ENCODE results near the gene CBX3.
"Not testable (repeated sequence)": the region's sequence is repeated elsewhere in the genome, so short reads cannot be mapped to it uniquely, and the experiment has no call there.

Gene CBX3

GRCh38 chr7:26201247-26202018, at the start of gene CBX3:
Gene CBX3, plus strand, starts transcription at chr7:26201745. Its CDS starts 1,254 bp downstream, at chr7:26202999.
- Mint-ChIP-seq H3K4me1 (peaks cover 54% of the 10 kb centered on the region), H3K4me3 (peak within 1 kb of the TSS; percentile 100), H3K36me3 (peaks cover 53% of the 10 kb centered on the region), H3K9me3 (no peaks in the 10 kb centered on the region), H3K27me3 (no peaks in the 10 kb centered on the region), H3K27ac (peak within 1 kb of the TSS; percentile 100)
- peak; percentile 81 for ATAC-seq

DNA sequence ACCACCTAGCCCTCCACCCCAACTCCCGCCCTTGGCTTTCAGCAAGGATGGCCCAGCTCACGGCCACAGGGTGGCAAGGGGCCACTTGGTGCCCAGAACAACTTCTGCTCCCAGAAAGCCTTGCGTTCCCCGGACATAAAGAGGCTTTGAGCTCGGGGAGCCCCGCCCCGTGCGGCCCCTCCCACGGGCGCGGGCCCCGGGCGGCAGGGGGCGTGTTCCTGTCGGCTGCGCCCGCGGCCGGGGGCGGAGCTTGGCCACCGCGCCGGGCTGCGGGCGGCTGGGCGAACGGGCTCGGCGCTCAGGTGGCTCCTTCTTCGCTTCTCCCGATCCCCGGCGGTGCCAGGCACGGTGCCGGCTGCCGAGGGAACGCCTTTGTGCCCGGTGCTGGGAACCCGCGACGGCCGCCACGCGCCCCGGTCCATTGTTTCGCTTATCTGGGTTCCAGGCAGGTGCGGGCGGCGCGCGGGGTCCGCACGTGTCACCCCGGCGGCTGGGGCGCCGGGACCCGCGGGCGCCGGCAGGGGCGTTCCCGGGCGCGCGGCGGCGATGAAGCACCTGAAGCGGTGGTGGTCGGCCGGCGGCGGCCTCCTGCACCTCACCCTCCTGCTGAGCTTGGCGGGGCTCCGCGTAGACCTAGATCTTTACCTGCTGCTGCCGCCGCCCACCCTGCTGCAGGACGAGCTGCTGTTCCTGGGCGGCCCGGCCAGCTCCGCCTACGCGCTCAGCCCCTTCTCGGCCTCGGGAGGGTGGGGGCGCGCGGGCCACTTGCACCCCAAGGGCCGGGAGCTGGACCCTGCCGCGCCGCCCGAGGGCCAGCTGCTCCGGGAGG, 49.4 kb upstream of the CBX3 start, which contains the start of gene NFE2L3:
Gene NFE2L3, plus strand, starts transcription at position 246 of the 829 bp plus-strand sequence. Its CDS starts 301 bp downstream, at position 547.
- H3K4me1 Mint-ChIP-seq: peaks cover 56% of the 10 kb centered on the region
- H3K27ac Mint-ChIP-seq: peak within 1 kb of the TSS; percentile 84
- H3K36me3 Mint-ChIP-seq: no peaks in the 10 kb centered on the region
- no peaks in the 10 kb centered on the region for H3K9me3 Mint-ChIP-seq
- H3K27me3 Mint-ChIP-seq: no peaks in the 10 kb centered on the region
- ATAC-seq: peak; percentile 90
- H3K4me3 Mint-ChIP-seq: peak within 1 kb of the TSS; percentile 92

- Mint-ChIP-seq H3K4me1 (peaks cover 56% of the 10 kb centered on the region), H3K4me3 (peak overlapping the region; percentile 78), H3K27ac (peak overlapping the region; percentile 70)
- H3K9me3 Mint-ChIP-seq, H3K27me3 Mint-ChIP-seq, H3K36me3 Mint-ChIP-seq: not testable (repeated sequence)
- ATAC-seq: peak; percentile 38
Observed at GRCh38 chr7:26152782-26153240, 48.7 kb upstream of the CBX3 start.

- Mint-ChIP-seq H3K4me3 (peak overlapping the region; percentile 78), H3K27me3 (no peaks in the 10 kb centered on the region)
- ATAC-seq: no peak
Observed at GRCh38 chr7:26153241-26153822, 48.2 kb upstream of the CBX3 start.

GRCh38 chr7:26153823-26154783, 47.4 kb upstream of the CBX3 start:
- no peaks in the 10 kb centered on the region for H3K36me3 Mint-ChIP-seq
- H3K9me3 Mint-ChIP-seq: no peaks in the 10 kb centered on the region
- peak overlapping the region; percentile 78 for H3K4me3 Mint-ChIP-seq
- peaks cover 69% of the 10 kb centered on the region for H3K4me1 Mint-ChIP-seq
- H3K27ac Mint-ChIP-seq: peak overlapping the region; percentile 70
- no peak for ATAC-seq
- H3K27me3 Mint-ChIP-seq: no peaks in the 10 kb centered on the region

More at GRCh38 chr7:26153241-26153822, 48.2 kb upstream of the CBX3 start:
- no peaks in the 10 kb centered on the region for H3K36me3 Mint-ChIP-seq
- H3K27ac Mint-ChIP-seq: peak overlapping the region; percentile 70
- no peaks in the 10 kb centered on the region for H3K9me3 Mint-ChIP-seq
- peaks cover 61% of the 10 kb centered on the region for H3K4me1 Mint-ChIP-seq

DNA sequence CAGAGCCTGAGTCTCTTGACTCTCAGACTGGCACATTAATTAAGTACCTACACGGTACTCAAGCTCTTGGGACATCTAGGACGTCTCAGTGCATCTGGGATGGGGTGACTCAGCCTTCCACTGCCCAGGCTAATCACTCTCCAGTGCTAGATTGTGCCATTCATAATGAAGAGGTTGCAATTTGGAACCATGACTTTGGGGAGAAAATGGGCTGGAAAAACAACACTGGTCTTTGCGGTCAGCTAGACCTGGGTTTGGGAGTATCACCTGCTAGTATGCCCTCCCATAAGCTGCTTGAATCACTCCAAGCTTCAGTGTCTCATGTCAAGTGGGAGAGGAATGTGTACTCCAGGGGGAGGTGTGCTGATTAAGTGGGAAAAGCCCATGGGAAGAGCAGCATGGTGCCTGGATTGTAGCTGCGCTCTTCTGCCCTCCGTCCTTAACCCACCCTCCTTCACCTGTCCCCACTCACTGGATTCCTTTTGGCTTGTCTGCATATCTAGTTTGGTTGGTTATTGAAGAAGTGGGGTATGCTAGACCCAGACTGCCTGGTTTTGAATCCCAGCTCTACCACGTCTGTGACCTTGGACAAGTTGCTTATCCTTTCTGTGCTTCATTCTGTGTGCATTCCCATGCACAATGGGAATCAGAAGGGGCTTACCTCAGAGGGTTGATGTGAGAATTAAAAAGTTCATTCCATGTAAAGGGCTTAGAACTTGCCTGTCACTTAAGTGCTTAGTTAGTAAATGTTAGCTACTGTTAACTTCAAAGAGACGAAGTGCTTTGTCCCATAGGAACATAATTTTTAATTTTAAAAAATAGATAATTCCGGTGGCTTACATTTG, 45.8 kb upstream of the CBX3 start:
- Mint-ChIP-seq H3K27me3 (no peaks in the 10 kb centered on the region), H3K4me1 (peaks cover 75% of the 10 kb centered on the region), H3K36me3 (no peaks in the 10 kb centered on the region), H3K9me3 (no peaks in the 10 kb centered on the region), H3K4me3 (peak overlapping the region; percentile 18), H3K27ac (peak overlapping the region; percentile 57)
- ATAC-seq: no peak

DNA sequence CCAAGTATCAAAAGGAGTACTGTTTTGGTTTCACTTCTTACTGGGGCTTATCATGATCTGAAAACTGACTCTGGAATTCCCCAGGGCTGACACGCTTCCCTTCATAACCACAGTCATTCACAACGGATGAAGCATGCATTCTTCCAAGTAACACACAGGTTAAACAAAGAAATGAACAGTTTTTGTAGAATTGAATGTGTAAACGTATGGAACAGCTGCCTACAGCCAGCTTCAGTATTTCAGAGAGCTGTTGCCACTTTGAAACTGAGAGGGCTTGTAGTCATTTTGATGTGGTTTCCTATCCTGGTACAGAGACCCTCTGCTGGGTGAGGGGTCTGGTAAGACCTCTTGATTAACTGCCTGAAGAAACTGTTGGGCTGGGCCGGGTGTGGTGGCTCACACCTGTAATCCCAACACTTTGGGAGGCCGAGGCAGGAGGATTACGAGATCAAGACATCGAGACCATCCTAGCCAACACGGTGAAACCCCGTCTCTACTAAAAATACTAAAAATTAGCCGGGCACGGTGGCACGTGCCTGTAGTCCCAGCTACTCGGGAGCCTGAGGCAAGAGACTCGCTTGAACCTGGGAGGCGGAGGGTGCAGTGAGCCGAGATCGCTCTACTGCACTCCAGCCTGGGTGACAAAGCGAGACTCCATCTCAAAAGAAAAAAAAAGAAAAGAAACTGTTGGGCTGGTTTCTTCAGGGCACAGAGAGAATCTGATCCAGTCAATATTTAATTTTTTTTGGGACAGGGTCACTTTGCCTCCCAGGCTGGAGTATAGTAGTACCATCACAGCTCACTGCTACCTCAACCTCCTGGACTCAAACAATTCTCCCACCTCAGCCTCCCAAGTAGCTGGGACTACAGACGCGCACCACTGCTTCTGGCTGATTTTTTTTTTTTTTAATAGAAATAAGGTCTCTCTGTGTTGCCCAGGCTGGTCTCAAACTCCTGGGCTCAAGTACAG, 44.8 kb upstream of the CBX3 start:
- Mint-ChIP-seq H3K36me3 (no peaks in the 10 kb centered on the region), H3K4me3 (peak overlapping the region; percentile 75), H3K9me3 (no peaks in the 10 kb centered on the region), H3K27me3 (no peaks in the 10 kb centered on the region), H3K4me1 (peaks cover 65% of the 10 kb centered on the region), H3K27ac (peak overlapping the region; percentile 87)
- peak; percentile 61 for ATAC-seq

- H3K27me3 Mint-ChIP-seq: no peaks in the 10 kb centered on the region
- ATAC-seq: no peak
- peak overlapping the region; percentile 24 for H3K27ac Mint-ChIP-seq
- H3K9me3 Mint-ChIP-seq: no peaks in the 10 kb centered on the region
- H3K4me1 Mint-ChIP-seq: peaks cover 63% of the 10 kb centered on the region
- H3K36me3 Mint-ChIP-seq: no peaks in the 10 kb centered on the region
- no peak overlapping the region for H3K4me3 Mint-ChIP-seq
Observed at GRCh38 chr7:26157520-26158105, 43.9 kb upstream of the CBX3 start.

- Mint-ChIP-seq H3K9me3 (no peaks in the 10 kb centered on the region), H3K27ac (no peak overlapping the region), H3K27me3 (no peaks in the 10 kb centered on the region), H3K4me3 (no peak overlapping the region), H3K4me1 (peaks cover 48% of the 10 kb centered on the region), H3K36me3 (no peaks in the 10 kb centered on the region)
- ATAC-seq: no peak
Observed at GRCh38 chr7:26159243-26159642, 42.3 kb upstream of the CBX3 start.

DNA sequence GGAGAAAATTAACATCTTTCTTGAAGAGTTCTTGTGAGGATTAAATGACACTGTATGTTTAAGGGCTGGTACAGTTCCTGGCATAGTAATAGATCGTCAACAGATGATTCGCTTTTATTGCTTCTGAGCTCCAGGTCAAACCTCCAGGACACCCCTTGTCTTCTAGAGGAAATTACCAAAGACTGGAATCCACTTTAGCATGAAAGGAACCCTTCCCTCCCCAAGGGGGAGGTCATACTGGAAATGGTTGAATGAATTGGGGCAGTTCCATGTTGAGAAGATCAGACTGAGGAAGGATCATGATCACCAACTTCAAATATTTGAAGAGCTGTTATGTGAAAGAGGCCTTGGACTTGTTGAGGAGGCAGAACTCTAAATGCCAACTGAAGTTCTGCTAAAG, 40.6 kb upstream of the CBX3 start:
- no peaks in the 10 kb centered on the region for H3K27me3 Mint-ChIP-seq
- H3K9me3 Mint-ChIP-seq: no peaks in the 10 kb centered on the region
- H3K4me3 Mint-ChIP-seq: no peak overlapping the region
- no peaks in the 10 kb centered on the region for H3K36me3 Mint-ChIP-seq
- peaks cover 33% of the 10 kb centered on the region for H3K4me1 Mint-ChIP-seq
- H3K27ac Mint-ChIP-seq: no peak overlapping the region
- no peak for ATAC-seq

DNA sequence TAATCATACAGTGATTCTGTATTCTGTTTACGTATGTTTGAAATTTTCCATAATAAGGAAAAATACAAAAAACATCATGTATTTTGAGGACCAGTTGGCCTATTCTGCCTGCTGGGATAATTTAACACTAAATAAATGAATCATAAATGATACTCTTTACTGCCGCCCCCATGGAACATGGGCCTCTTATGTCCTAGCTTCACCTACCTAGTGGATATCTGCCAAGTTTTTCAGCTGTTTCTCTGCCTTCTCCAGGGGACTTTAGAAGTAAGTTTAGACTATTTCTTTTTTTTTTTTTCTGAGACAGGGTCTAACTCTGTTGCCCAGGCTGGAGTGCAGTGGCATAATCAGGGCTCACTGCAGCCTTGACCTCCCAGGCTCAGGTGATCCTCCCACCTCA, 39.1 kb upstream of the CBX3 start:
- no peak overlapping the region for H3K4me3 Mint-ChIP-seq
- no peak for ATAC-seq
- H3K36me3 Mint-ChIP-seq: no peaks in the 10 kb centered on the region
- no peak overlapping the region for H3K27ac Mint-ChIP-seq
- peaks cover 31% of the 10 kb centered on the region for H3K4me1 Mint-ChIP-seq
- no peaks in the 10 kb centered on the region for H3K9me3 Mint-ChIP-seq
- H3K27me3 Mint-ChIP-seq: no peaks in the 10 kb centered on the region

DNA sequence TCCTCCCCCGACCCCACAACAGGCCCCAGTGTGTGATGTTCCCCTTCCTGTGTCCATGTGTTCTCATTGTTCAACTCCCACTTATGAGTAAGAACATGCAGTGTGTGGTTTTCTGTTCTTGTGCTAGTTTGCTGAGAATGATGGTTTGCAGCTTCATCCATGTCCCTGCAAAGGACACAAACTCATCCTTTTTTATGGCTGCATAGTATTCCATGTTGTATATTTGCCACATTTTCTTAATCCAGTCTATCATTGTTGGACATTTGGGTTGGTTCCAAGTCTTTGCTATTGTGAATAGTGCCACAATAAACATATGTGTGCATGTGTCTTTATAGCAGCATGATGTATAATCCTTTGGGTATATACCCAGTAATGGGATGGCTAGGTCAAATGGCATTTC, 37.7 kb upstream of the CBX3 start:
- not testable (repeated sequence) for H3K36me3 Mint-ChIP-seq, ATAC-seq, H3K9me3 Mint-ChIP-seq, H3K4me3 Mint-ChIP-seq, H3K27me3 Mint-ChIP-seq, H3K27ac Mint-ChIP-seq
- peaks cover 23% of the 10 kb centered on the region for H3K4me1 Mint-ChIP-seq
